ENCODE data around the gene NPHP4.

Gene NPHP4

DNA sequence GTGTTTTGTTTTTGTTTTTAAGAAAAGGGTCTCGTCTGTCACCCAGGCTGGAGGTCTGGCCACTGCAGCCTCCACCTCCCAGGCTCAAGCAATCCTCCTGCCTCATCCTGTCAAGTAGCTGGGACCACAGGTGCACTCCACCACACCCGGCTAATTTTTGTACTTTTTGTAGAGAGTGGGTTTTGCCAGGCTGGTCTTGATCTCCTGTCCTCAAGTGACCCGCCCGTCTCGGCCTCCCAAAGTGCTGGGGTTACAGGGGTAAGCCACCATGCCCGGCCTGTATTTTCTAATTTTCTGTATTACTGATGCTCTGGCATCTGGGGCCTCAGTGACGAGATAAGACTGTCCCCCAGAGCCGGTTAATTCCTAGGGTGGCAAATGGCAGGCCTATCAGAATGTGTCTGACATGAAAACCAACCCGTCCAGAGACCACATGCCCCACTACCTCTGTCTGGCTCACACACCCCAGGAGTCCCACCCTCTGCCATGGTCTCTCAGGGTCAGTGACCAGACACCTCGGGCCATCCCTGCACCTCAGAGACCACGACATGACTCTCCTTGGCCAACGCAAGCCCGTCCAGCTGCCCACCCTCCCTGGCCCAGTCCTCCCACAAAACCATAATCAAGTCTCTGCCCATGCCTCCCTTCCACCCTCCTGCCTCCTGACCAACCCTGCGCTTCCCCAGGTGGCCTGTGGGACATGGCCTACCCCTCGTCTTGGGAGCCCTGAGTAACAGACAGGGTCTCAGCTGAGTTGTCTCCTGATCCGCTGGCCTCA lies 12.5 kb downstream of the NPHP4 start:
- TF ChIP-seq ISL1 (CRISPR knock-in tag; IDR thresholded peaks at IDR 0.05) (no peak), SNAI2 (CRISPR knock-in tag; IDR thresholded peaks at IDR 0.05) (no peak), GLIS3 (CRISPR knock-in tag; IDR thresholded peaks at IDR 0.05) (no peak), ZNF70 (CRISPR knock-in tag; IDR thresholded peaks at IDR 0.05) (no peak), ESRRG (CRISPR knock-in tag; IDR thresholded peaks at IDR 0.05) (no peak), ZFP30 (CRISPR knock-in tag; IDR thresholded peaks at IDR 0.05) (no peak), ZFP3 (CRISPR knock-in tag; IDR thresholded peaks at IDR 0.05) (no peak), CSDC2 (CRISPR knock-in tag; IDR thresholded peaks at IDR 0.05) (no peak), RARB (CRISPR knock-in tag; IDR thresholded peaks at IDR 0.05) (no peak), ZC3H10 (CRISPR knock-in tag; IDR thresholded peaks at IDR 0.05) (no peak), OSR1 (CRISPR knock-in tag; IDR thresholded peaks at IDR 0.05) (no peak), PPARA (CRISPR knock-in tag; IDR thresholded peaks at IDR 0.05; ENCODE audit: borderline replicate concordance) (no peak), ZNF565 (CRISPR knock-in tag; conservative IDR thresholded peaks at IDR 0.05; ENCODE audit: low read depth) (no peak), TOX (CRISPR knock-in tag; IDR thresholded peaks at IDR 0.05; ENCODE audit: borderline replicate concordance) (no peak), ZNF8 (CRISPR knock-in tag; IDR thresholded peaks at IDR 0.05) (no peak), ARNTL (CRISPR knock-in tag; IDR thresholded peaks at IDR 0.05; ENCODE audit: borderline replicate concordance, low read depth) (no peak)
- TF ChIP-seq, protein P1, sequence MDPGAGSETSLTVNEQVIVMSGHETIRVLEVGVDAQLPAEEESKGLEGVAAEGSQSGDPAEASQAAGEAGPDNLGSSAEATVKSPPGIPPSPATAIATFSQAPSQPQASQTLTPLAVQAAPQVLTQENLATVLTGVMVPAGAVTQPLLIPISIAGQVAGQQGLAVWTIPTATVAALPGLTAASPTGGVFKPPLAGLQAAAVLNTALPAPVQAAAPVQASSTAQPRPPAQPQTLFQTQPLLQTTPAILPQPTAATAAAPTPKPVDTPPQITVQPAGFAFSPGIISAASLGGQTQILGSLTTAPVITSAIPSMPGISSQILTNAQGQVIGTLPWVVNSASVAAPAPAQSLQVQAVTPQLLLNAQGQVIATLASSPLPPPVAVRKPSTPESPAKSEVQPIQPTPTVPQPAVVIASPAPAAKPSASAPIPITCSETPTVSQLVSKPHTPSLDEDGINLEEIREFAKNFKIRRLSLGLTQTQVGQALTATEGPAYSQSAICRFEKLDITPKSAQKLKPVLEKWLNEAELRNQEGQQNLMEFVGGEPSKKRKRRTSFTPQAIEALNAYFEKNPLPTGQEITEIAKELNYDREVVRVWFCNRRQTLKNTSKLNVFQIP (CRISPR knock-in tag; IDR thresholded peaks at IDR 0.05; ENCODE audit: borderline replicate concordance, low read depth) = no peak
- TF ChIP-seq, protein P2, sequence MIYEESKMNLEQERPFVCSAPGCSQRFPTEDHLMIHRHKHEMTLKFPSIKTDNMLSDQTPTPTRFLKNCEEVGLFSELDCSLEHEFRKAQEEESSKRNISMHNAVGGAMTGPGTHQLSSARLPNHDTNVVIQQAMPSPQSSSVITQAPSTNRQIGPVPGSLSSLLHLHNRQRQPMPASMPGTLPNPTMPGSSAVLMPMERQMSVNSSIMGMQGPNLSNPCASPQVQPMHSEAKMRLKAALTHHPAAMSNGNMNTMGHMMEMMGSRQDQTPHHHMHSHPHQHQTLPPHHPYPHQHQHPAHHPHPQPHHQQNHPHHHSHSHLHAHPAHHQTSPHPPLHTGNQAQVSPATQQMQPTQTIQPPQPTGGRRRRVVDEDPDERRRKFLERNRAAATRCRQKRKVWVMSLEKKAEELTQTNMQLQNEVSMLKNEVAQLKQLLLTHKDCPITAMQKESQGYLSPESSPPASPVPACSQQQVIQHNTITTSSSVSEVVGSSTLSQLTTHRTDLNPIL (CRISPR knock-in tag; IDR thresholded peaks at IDR 0.05; ENCODE audit: low read depth) = no peak
- TF ChIP-seq, protein P3, sequence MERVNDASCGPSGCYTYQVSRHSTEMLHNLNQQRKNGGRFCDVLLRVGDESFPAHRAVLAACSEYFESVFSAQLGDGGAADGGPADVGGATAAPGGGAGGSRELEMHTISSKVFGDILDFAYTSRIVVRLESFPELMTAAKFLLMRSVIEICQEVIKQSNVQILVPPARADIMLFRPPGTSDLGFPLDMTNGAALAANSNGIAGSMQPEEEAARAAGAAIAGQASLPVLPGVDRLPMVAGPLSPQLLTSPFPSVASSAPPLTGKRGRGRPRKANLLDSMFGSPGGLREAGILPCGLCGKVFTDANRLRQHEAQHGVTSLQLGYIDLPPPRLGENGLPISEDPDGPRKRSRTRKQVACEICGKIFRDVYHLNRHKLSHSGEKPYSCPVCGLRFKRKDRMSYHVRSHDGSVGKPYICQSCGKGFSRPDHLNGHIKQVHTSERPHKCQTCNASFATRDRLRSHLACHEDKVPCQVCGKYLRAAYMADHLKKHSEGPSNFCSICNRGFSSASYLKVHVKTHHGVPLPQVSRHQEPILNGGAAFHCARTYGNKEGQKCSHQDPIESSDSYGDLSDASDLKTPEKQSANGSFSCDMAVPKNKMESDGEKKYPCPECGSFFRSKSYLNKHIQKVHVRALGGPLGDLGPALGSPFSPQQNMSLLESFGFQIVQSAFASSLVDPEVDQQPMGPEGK (CRISPR knock-in tag; IDR thresholded peaks at IDR 0.05; ENCODE audit: borderline replicate concordance) = no peak
- ATAC-seq = no peak

DNA sequence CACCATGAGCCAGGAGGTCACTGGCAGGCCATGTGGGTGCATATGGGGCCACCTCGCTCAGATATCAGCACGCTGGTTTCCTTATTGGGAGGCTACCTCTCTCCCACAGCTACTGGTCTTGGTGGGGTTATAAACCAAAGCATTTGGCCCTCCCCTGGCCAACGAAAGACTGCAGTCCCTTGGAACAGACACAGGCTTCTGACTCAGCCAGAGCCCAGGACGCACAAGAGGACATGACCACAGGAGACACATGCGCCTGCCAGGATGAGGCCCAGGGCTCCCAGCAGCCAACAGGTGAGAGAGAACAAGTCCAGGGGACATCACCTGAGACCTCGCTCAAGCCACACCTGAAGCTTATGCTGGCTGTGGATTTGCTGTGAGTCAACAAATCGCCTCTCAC lies 13.8 kb downstream of the NPHP4 start:
- TF ChIP-seq, protein P4, sequence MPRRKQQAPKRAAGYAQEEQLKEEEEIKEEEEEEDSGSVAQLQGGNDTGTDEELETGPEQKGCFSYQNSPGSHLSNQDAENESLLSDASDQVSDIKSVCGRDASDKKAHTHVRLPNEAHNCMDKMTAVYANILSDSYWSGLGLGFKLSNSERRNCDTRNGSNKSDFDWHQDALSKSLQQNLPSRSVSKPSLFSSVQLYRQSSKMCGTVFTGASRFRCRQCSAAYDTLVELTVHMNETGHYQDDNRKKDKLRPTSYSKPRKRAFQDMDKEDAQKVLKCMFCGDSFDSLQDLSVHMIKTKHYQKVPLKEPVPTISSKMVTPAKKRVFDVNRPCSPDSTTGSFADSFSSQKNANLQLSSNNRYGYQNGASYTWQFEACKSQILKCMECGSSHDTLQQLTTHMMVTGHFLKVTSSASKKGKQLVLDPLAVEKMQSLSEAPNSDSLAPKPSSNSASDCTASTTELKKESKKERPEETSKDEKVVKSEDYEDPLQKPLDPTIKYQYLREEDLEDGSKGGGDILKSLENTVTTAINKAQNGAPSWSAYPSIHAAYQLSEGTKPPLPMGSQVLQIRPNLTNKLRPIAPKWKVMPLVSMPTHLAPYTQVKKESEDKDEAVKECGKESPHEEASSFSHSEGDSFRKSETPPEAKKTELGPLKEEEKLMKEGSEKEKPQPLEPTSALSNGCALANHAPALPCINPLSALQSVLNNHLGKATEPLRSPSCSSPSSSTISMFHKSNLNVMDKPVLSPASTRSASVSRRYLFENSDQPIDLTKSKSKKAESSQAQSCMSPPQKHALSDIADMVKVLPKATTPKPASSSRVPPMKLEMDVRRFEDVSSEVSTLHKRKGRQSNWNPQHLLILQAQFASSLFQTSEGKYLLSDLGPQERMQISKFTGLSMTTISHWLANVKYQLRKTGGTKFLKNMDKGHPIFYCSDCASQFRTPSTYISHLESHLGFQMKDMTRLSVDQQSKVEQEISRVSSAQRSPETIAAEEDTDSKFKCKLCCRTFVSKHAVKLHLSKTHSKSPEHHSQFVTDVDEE (CRISPR knock-in tag; IDR thresholded peaks at IDR 0.05) = no peak
- TF ChIP-seq GLIS3 (CRISPR knock-in tag; IDR thresholded peaks at IDR 0.05) = no peak
- TF ChIP-seq, protein P2 (CRISPR knock-in tag; IDR thresholded peaks at IDR 0.05; ENCODE audit: low read depth) = no peak
- TF ChIP-seq BACH2 (CRISPR knock-in tag; IDR thresholded peaks at IDR 0.05; ENCODE audit: borderline replicate concordance) = no peak
- TF ChIP-seq ESRRG (CRISPR knock-in tag; IDR thresholded peaks at IDR 0.05) = no peak
- TF ChIP-seq TCF4 (CRISPR knock-in tag; IDR thresholded peaks at IDR 0.05; ENCODE audit: borderline replicate concordance) = no peak
- TF ChIP-seq ZFP30 (CRISPR knock-in tag; IDR thresholded peaks at IDR 0.05) = no peak
- no peak for ATAC-seq
